NCI-H69 (cell line): ENCODE data around the gene ARMC10.
"Not testable (repeated sequence)": the region's sequence is repeated elsewhere in the genome, so short reads cannot be mapped to it uniquely, and the experiment has no call there.

Experiments used
- DNase-seq: peaks from one replicate; lab custom pipeline; 2025; lab: John Stamatoyannopoulos, UW

The ARMC10 gene

GRCh38 chr7:103078226-103078625 is 3.3 kb downstream of the ARMC10 start:
- DNase-seq: not testable (repeated sequence)

GRCh38 chr7:103079836-103080235 is 4.9 kb downstream of the ARMC10 start:
- no peak for DNase-seq

- DNase-seq: no peak
Measured at GRCh38 chr7:103080923-103081322, 6.0 kb downstream of the ARMC10 start.

GRCh38 chr7:103082497-103082896 is 7.6 kb downstream of the ARMC10 start:
- no peak for DNase-seq

- no peak for DNase-seq
Measured at GRCh38 chr7:103083210-103083609, 8.3 kb downstream of the ARMC10 start.

- not testable (repeated sequence) for DNase-seq
Measured at GRCh38 chr7:103092321-103092720, 17.4 kb downstream of the ARMC10 start.

- no peak for DNase-seq
Measured at GRCh38 chr7:103093429-103093828, 18.5 kb downstream of the ARMC10 start.

GRCh38 chr7:103094102-103094501 is 19.2 kb downstream of the ARMC10 start:
- DNase-seq: no peak

- DNase-seq: not testable (repeated sequence)
Measured at GRCh38 chr7:103095558-103095957, 20.6 kb downstream of the ARMC10 start.

GRCh38 chr7:103097041-103097440 is 22.1 kb downstream of the ARMC10 start:
- DNase-seq: no peak

GRCh38 chr7:103100348-103100747 is 25.4 kb downstream of the ARMC10 start:
- no peak for DNase-seq

- no peak for DNase-seq
Measured at GRCh38 chr7:103101543-103101942, 26.6 kb downstream of the ARMC10 start.

- no peak for DNase-seq
Measured at GRCh38 chr7:103106005-103106702, 31.2 kb downstream of the ARMC10 start.

- DNase-seq: not testable (repeated sequence)
Measured at GRCh38 chr7:103106703-103107070, 31.7 kb downstream of the ARMC10 start.

- no peak for DNase-seq
Measured at GRCh38 chr7:103113164-103113563, 38.2 kb downstream of the ARMC10 start.

GRCh38 chr7:103114576-103115008 is 39.7 kb downstream of the ARMC10 start:
- DNase-seq: no peak

GRCh38 chr7:103115771-103116170 is 40.8 kb downstream of the ARMC10 start:
- DNase-seq: no peak

- DNase-seq: no peak
Measured at GRCh38 chr7:103116511-103116910, 41.6 kb downstream of the ARMC10 start.

GRCh38 chr7:103116991-103117390 is 42.1 kb downstream of the ARMC10 start:
- DNase-seq: no peak

- DNase-seq: no peak
Measured at GRCh38 chr7:103117465-103117864, 42.5 kb downstream of the ARMC10 start.

- no peak for DNase-seq
Measured at GRCh38 chr7:103119791-103120291, 44.9 kb downstream of the ARMC10 start.

GRCh38 chr7:103120362-103120761 is 45.4 kb downstream of the ARMC10 start:
- no peak for DNase-seq

GRCh38 chr7:103121641-103122040 is 46.7 kb downstream of the ARMC10 start:
- no peak for DNase-seq

- DNase-seq: no peak
Measured at GRCh38 chr7:103123529-103123928, 48.6 kb downstream of the ARMC10 start.
